ENCODE data around the gene MYO1A.

MYO1A gene

GRCh38 chr12:57049890-57050289, at the start of gene MYO1A:
Gene MYO1A (minus strand): TSS chr12:57050129. CDS start chr12:57048323, 1,806 bp downstream.
- peak; percentile 20 for DNase-seq

- DNase-seq = no peak
These were observed 49.3 kb upstream of the MYO1A start for GRCh38 chr12:57099047-57099714.

- DNase-seq = no peak
These were observed 48.6 kb upstream of the MYO1A start for GRCh38 chr12:57098546-57098945.

GRCh38 chr12:57097554-57097835, 47.6 kb upstream of the MYO1A start:
- DNase-seq = no peak

- DNase-seq = no peak
These were observed 47.0 kb upstream of the MYO1A start for GRCh38 chr12:57096748-57097553.

- DNase-seq = peak; percentile 39
These were observed 46.2 kb upstream of the MYO1A start for GRCh38 chr12:57096099-57096572.

GRCh38 chr12:57095440-57095839, 45.5 kb upstream of the MYO1A start:
- DNase-seq = no peak

- no peak for DNase-seq
These were observed 44.6 kb upstream of the MYO1A start for GRCh38 chr12:57094208-57095160.

GRCh38 chr12:57093415-57094207, 43.7 kb upstream of the MYO1A start:
- peak; percentile 89 for DNase-seq

- no peak for DNase-seq
These were observed 43.0 kb upstream of the MYO1A start for GRCh38 chr12:57092876-57093414.

GRCh38 chr12:57092529-57092862, 42.6 kb upstream of the MYO1A start:
- DNase-seq = no peak

- DNase-seq = no peak
These were observed 42.0 kb upstream of the MYO1A start for GRCh38 chr12:57091638-57092528.

- no peak for DNase-seq
These were observed 41.2 kb upstream of the MYO1A start for GRCh38 chr12:57090924-57091637.

GRCh38 chr12:57090490-57090889, 40.6 kb upstream of the MYO1A start:
- DNase-seq = no peak

GRCh38 chr12:57089271-57090245, 39.6 kb upstream of the MYO1A start:
- peak; percentile 84 for DNase-seq

GRCh38 chr12:57088354-57089270, 38.7 kb upstream of the MYO1A start, which contains the start of gene NAB2:
Gene NAB2 (plus strand): TSS chr12:57089114. CDS start chr12:57089272, 158 bp downstream.
- DNase-seq = peak; percentile 96

- DNase-seq = peak; percentile 98
These were observed 37.9 kb upstream of the MYO1A start for GRCh38 chr12:57087691-57088353.

Data from EL (cell line).